HG03520 (cell line): ENCODE measurements around the gene VSIG10L2.

Source experiments
- ATAC-seq: cut with Tn5 transposase; IDR thresholded peaks from one replicate; pipeline ENCODE4 v1.9.1; 2021; ENCODE audit warnings: mild to moderate bottlenecking, moderate library complexity; ENCODE audit not compliant: unreplicated experiment

Gene VSIG10L2

DNA sequence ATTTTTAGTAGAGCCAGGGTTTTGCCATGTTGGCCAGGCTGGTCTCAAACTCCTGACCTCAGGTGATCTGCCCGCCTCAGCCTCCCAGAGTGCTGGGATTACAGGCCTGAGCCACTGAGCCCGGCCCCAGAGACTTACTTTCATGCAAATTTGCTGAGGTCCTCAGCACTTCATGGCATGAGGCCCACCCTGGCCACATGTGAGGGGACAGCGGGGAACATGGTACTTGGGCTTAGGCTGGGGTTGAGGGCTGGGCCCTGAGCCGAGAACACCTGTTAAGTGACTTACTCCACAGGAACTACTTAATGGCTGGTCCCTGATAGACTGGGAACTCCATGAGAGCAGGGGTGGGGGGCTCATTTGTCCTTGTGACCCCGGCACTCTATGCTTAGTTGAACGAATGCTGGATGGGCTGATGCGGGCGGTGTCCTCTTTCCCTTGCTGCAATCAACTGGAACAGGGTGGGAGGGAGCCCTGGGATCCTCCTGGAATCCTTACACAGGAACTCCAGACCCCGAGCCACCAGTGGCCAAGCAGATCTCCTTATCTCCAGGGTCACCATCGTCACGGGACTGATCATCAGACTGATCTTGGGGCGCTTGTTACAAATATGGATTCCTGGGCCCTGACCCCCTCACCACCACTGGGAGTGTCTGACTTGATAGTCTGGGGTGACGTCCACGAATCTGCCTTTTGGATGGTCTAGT is 1.0 kb downstream of the VSIG10L2 start:
- no peak for ATAC-seq

DNA sequence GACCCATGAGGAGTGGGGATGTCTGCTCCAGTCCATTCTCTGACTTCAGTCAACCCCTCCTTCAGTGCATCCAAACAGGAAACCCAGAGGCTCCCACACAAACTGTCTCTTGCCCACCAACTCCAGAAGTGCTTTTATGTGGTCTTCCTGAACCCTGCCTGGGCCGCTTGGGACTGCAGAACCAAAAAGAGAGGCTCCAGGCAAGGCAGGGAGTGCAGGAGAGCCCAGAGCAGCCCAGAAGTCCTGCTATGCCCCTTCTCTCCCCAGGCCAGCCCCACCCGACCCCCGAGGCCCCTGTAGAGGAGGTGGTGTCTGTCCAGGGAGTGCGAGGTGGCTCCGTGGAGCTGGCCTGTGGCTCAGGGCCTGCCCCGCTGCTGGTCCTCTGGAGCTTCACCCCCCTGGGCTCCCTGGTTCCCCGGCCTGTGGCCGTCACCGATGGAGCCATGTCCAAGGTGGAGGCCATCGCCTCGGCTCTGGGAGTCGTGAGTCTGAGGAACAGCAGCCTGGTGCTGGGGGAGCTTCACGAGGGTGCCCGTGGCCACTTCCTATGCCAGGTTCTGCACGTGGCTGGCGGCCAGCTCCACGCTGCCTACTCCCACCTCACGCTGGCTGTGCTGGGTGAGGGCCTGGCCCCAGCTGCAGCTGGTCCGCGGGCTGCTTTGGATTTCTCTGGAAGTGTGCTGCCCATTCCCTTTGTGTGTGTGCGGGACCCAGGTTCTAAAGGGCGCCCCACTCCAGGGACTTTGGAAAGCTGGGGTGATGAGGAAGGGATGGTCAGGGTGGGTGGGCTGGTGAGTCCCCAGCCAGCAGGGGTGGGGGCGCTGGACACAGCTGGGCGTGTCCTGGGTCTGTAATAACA is 1.8 kb downstream of the VSIG10L2 start:
- ATAC-seq, result no peak

DNA sequence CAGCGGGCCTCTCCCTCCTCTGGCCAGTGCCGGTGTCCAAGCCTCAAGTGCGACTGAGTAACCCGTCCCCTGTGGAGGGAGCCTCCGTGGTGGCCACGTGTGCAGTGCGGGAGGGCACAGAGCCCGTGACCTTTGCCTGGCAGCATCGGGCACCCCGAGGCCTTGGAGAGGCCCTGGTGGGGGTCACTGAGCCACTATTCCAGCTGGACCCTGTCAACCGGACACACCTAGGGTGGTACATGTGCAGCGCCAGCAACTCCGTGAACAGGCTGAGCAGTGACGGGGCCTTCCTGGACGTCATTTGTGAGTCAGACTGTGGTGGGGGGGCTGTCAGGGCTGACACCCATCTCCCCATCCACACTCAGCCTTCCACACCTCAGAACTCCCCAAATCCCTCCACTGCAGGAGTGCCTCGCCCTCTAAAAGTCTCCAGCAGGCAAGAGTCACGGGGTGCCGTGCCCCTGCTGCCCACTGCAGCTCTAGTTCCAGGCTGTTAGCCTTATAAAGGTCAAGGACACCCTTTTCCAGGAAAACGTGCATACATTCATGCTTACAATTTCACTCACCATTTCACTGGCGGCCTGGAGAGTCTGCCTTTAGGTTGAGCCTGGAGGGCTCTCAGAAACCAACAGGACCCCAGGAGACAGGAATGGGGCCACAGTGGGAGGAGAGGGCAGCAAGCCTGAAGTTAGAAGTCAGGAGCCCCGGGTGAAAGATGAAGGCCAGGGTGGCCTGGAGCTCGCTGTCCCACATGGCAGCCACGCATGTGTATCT is 2.6 kb downstream of the VSIG10L2 start:
- no peak for ATAC-seq

DNA sequence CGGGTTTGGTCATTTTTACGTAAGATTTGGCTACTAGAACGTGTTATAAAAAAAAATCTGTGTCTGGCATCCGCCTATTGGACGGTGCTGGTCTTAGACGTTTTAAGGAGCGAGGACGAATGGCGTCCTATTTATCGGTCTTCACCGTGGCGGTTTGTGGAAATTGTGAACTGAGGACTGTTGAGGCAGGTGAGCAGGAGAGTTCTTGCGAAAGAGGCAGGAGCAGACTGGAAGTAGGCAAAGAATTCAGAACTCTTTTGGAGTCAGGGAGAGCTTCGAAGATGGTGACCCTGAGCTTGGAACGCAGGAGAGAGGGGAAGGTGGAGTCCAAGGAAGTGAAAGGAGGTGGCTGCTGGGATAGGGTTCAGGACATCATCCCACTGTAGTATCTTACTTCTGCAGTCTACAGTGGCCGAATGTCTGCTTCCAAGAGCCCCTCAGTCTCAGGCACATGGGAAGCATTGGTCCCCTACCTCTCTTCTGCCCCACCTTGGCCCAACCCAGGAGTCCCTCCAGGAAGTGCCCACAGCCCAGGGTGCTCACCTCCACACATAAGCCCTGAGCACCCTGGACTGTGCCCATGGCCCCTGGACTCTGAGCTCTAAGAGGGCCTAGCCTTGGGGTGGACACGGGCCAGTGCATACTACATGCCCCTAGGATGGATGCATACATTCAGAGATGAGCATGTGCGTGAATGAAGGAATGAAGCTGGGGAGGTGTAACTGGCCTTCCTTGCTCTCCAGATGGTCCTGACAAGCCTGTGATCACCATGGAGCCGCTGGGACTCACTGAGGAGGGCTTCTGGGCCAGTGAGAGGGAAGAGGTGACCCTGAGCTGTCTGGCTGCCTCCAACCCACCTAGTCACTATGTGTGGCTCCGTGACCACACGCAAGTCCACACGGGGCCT is 3.7 kb downstream of the VSIG10L2 start:
- ATAC-seq, result no peak

DNA sequence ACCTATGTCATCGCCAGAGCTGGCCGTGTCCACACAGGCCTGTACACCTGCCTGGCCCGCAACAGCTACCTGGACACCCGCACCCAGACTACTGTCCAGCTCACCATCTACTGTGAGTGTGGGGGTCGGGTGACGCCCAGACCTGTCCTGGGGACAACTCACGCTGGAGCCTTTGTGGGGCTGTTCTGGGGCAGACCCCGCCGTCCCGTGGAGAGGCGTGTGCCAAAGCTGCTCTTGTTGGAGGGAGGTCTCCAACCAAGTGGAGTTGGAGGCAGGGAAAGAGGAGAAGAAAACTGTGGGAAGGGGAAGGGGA is 4.3 kb downstream of the VSIG10L2 start:
- no peak for ATAC-seq

DNA sequence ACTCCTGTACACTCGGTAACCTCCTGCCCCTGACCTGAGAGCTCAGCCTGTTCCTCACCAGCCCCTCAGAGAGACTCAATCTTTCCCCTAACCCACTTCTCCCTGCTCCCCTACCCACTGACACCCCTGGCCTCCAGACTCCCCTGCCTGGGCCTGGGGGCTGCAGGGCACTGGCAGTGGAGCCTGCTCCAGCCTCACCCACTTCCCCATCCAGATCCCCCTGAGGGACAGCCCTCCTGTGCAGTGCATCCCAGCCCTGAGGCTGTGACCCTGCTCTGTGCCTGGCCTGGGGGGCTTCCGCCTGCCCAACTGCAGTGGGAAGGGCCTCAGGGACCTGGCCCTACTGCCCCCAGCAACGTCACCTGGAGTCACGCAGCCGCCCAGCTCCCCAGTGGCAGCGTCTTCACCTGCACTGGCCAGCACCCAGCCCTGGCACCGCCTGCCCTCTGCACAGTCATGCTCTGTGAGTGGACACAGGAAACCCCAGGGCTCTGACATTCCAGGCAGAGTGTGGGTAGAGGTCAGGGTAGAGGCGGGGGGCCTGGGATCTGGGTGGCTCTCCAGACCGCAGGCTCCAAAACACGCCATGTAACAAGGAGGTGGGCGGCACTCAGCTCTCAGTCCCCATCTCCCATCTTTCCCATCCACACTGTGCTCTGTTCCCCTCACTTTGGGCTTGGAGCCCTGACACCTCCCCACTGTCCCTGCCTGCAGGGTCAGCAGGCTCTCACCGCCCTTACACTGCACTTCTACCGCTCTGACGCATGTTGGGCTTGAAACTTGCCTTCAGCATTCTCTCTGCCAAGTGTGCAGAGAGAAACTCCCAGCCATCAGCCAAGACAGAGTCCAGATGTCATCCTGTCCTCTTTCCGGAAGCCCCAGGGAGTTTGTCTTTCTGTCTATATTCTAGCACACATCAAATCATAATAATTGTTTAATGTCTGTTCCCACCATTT is 5.1 kb downstream of the VSIG10L2 start:
- ATAC-seq, result no peak

DNA sequence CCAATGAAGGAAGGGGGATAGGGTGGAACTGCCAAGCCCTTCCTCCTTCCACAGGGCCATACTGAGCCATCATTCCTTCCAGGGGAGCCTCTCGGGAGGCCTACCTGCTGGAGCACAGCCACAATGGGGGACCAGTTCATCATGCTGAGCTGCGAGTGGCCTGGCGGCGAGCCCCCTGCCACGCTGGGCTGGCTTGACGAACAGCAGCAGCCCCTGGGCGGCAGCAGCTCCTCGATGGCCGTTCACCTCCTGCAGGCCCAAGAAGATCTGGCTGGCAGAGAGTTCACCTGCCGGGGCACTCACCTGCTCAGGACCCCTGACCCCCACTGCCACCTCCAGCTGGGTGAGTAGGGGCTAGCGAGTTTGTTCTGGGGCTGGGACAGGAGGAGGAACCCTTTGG is 5.9 kb downstream of the VSIG10L2 start:
- no peak for ATAC-seq

DNA sequence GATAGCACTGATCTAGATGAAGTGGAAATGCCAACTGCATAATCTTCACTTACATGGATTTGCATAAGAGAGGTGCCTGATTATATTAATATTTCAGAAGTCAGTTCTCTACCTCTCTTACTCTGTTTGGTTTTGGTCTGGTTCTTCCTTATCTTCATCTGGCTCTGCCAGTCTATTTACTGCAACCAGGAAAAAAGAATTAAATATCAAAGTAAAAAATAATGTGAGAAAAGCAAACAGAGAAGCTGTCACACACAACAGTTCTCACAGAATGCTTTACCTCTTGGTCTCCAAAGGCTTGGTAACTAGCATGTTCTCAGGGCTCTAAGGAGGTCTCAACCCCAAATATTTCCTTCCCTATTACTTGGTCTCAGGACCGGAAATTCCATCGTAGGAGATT is 6.7 kb downstream of the VSIG10L2 start:
- no peak for ATAC-seq

DNA sequence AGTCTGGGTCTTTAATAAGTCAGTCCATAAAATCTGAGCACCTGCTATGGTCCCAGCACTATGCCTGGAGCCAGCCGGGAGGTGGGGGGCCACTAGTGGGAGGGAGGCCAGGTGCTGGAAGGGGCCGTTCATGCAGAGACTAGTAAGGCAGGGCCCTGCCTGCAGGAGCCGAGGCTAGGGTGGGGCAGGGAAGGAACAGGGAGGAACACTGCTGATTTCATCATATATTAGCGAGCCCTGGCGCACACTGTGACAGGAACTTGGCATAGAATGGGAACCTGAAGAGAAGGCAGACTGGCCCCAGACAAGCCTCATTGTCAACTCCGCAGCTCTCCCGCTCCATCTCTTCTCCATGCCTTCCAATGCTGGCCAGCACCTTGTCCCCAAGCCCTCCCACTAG is 7.1 kb downstream of the VSIG10L2 start:
- no peak for ATAC-seq

DNA sequence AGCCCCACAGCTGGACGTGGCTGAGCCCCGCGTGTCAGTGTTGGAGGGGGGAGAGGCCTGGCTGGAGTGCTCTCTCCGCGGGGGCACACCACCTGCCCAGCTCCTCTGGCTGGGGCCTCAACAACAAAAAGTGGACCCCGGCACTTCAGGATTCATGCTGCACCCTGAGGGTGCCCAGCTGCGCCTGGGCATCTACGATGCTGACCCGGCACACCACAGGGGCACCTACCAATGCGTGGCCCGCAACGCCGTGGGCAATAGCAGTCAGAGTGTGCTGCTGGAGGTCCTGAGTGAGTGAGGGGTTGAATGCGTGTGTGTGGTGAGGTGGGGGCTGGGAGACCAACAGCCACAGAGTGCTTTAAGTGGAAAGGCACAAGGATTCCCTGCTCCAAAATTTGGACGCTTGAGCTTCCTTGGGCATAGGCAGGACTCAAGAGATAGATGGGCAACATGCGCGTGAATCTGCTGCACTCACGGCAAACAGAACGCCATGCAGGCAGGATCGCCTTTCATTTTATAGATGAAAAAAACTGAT is 7.6 kb downstream of the VSIG10L2 start:
- no peak for ATAC-seq

DNA sequence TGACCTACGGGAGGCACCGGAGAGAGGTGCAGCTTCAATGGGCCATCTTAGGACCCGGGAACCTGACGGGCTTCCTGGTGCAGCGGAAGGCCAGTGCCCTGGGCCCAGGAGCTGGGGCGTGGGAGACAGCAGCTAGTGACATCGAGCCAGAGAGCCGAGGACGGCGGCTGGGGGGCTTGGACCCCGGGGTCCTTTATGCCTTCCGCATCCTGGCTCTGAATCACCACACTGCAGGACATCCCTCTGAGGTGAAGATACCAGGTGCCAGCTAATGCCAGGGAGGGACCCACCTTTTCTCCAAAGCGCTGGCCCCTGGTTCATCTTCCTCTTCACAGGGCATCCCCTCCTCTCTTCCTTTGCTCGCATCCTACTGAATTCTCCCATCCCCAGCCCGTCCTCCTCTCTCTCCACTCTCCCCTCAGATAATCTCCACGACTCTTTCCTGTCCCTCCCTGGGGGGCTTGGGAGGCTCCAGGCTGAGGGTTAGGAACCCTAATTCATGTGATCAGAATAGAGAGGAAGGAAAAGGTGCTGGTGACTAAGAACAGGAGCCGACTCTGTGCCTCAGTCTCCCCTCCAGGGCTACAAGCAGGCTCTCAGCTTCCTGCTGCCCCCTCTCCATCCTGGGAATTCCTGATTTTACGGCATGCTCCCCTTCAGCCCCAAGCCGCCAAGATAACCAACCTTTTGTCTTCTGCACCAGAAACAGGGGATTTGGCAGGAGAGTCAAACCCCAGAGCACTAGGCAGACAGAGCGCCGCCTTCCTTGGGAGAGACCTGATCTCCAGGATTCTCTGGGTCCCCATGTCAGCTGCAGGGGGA is 8.5 kb downstream of the VSIG10L2 start:
- ATAC-seq, result no peak

DNA sequence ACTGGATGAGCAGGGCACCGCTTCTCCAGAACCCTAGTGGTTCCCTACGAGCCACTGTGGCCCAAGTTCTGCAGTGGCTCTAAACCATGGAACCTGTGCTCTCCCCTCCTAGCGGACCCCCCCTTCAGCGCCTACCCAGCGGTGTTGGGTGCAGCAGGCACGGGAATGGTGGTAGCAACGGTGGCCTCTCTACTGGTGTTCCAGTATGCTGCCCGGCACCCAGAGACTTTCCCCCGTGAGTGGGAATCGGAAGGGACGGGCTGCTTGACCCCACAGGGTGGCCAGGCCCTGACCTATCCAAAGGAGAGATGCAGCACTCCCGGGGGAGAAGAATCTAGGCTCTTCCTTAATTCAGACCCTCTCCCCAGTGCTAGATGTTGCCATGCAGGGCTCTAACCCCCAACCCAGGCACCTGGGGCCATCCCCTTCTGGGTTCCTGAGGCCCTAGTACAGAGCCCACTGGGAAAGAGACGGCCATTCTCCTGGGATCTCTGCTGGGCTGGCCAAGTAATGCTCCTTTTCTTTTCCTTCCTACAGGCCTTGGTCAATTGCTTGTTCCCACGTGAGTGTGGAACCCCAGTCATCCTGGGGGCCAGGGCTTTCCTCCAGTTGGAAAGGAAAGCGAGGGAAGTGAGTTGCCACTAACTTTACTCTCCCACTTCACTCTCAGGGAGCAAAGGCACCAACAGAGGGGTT is 9.2 kb downstream of the VSIG10L2 start:
- ATAC-seq, result no peak

DNA sequence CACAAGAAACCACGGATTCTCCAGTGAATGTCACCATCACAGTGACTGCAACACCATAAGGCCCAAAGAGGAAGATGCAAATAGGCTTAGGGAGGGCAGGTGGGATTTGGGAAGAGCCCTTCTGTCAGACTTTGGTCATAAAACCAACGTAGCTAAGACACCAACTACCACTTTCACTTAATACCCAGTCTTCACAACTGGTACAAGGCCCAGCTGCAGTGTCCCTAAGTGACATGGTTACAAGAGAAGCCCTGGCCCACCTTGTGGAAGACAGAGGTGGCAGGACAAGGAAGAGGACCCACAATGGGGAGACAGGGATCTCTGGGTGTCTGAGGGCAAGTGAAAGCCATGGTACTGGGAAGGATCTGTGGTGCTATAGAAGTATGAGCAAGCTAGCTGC is 10.0 kb downstream of the VSIG10L2 start:
- ATAC-seq, result no peak

DNA sequence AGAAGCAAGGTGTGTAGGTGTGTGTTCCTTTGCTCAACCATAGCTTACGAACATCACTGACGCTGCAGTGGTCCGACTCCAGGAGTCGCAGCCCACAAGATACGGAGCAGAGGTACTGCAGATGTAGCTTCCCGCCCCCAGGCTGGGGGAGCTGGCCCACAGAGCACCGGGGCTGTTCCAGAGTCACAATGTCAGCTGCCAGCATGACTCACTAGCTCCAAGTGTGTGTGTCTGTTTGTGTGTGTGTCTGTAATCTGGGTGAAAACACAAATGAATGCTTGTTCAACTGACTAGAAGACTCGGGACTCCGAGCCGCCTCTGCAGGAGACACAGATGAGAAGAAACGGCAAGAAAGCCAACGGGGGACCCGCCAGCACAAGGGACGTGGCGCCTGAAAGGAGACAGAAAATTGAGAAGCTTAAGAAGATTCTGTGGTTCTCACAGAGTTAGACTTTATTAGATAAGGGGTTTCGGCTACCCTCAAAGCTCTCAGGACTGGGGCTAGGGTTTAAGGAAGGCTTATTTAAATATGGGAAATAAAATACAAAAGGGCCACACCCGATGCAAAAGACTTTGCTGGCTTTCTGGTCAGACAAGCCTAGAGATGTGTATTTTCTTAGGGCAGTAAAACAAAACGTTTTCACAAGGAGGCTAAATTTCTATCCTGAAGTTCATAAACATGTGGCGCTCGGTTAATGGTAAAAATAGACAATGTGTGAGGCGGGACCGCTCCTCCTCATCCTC is 10.7 kb downstream of the VSIG10L2 start:
- no peak for ATAC-seq

DNA sequence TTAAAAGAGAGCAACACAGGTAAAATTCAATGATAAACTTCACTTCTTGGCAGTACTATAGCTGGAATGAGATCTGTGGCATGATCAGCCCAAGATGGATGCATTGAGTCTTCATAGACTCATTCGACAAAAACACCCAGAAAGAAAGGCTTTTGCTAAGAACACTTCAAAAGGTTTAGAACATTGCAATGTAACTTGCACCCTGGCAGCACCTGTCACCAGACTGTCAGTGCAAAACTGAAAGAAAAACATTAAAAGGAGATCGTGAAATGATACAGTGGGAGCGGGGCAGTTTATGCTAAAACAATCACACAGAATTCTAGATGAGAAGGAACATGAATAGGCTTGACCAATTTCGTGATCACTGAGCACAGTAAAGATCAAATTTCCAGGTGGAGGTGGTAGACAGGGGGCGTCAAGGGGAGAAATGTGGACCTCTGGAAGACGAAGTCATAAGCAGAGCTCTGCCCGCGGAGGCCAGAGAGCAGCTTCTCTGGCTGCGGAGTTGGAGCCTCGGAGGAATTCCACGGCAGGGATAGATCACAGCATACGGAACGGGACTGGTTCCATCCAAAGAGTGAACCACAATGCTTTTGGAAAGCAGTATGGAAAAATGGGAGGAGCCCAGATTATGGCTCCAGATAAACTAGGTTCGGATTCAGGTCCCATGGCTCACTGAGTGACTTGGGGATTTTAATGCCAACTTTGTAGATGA is 11.9 kb downstream of the VSIG10L2 start:
- ATAC-seq, result no peak

DNA sequence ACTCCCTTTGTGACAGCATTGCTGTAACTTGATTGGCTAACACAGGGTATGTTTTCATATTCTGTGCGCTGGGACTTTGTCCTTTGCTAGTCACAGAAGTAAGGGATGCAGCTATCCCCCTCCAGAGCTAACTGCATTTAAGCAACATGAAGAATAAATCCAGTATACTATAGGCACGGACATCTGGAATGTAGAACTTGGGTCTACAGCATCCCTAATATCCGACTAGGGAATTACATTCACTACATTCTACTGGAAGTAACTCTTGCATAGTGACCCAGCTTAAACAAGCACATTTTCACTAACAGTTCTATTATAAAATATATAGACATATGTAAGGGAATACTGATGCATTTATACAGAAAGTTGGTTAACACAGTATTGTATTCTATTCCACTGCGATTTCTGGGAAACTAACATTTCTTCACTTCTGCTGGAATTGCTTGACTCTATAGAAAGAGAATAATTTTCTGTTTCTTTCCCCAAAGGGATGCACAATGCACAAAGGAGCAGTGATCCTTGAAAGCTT is 13.1 kb downstream of the VSIG10L2 start:
- ATAC-seq, result no peak
